ENCODE data around the gene MYH4.

GRCh38 chr17:10415161-10415560 lies 54.2 kb downstream of the MYH4 start:
- TF ChIP-seq JUND (IDR thresholded peaks at IDR 0.05): no peak
- TF ChIP-seq CTCF (IDR thresholded peaks at IDR 0.05 in 2 of 3, conservative IDR thresholded peaks at IDR 0.05 in 1 of 3; ENCODE audit: borderline replicate concordance in 1 of 3, insufficient read depth in 1 of 3, low read depth in 2 of 3, low read length in 2 of 3): peak in 1 of 3 experiments; percentile 17; a peak in 1 of 6 replicates
- TF ChIP-seq ZFX (IDR thresholded peaks at IDR 0.05): no peak
- no peak for TF ChIP-seq POLR2AphosphoS5 (IDR thresholded peaks at IDR 0.05; ENCODE audit: low read depth, low read length)
- no peak for TF ChIP-seq EZH2 (IDR thresholded peaks at IDR 0.05)
- no peak for TF ChIP-seq CEBPB (IDR thresholded peaks at IDR 0.05; ENCODE audit: low read depth)
- no peak for TF ChIP-seq CBX3 (IDR thresholded peaks at IDR 0.05; ENCODE audit: low read depth)
- TF ChIP-seq REST (IDR thresholded peaks at IDR 0.05; ENCODE audit: low read depth): no peak
- no peak for TF ChIP-seq SP1 (IDR thresholded peaks at IDR 0.05; ENCODE audit: low read depth)
- TF ChIP-seq SRF (IDR thresholded peaks at IDR 0.05; ENCODE audit: low read depth): no peak
- TF ChIP-seq ZNF274 (IDR thresholded peaks at IDR 0.05; ENCODE audit: low read depth, low read length): no peak
- TF ChIP-seq MAX (IDR thresholded peaks at IDR 0.05): no peak
